Stimulated activated CD8-positive, alpha-beta memory T cell treated with anti-CD3 and anti-CD28 coated beads, Interleukin-15, amount 100 ng/mL, for 24 hours (primary cell): Measurements from ENCODE around the gene VEPH1.
"Not testable (repeated sequence)": the region's sequence is repeated elsewhere in the genome, so short reads cannot be mapped to it uniquely, and the experiment has no call there.

Source experiments
- DNase-seq: peaks from one replicate; pipeline ENCODE4 v3.0.0-alpha.2; 2020; ENCODE audit warnings: low read depth

VEPH1 gene

DNA sequence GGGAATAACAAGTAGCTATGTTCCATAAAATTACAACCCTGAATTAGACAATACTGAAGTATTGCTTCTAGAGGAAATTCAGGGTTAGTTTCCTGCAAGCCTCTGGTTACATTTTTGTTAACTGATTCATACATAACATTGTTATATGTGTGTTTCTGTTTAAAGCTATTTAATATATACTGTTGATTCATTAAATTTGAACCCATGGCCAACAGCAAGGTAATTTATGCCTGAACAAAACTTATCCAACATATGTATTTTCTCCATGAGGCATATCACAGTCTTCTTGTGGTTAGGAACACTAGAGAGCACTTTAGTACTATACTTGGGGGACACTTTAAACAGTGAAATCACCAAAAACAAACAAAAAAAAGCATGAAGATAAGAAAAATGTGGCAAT, 114.2 kb downstream of the VEPH1 start:
- DNase-seq: no peak

DNA sequence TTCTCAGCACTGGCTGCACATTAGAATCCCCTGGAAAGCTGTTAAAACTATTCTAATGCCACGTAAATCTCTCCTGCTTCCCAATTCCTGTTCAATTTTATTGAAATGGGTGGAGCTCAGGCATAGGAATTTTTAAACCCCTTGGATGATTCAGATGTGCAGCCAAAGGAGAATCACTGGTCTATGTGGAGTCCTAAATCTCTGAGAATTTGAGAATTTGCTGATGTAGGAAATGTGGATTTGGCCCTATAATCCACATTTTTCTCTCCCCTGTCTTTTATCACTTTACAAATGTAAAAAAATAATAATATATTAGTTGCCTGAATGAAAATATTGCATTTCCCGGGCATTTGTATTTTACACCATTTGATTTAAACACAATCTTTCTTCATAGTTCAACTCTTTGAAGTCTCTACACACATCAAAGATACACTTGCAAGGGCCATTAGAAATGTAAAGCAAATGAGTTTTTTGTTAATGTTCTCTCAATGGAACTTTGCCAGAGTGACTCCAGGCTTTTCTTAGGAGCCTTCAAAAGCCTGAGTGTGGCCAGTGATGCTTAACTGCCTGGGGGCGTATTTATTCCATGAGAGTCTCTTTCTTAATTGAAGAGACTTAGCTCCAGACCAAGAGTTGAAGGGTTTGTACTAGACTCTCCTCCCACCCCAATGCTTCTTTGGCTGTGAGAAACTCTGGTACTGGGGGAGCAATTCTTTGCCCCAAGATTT, 115.3 kb downstream of the VEPH1 start:
- no peak for DNase-seq

DNA sequence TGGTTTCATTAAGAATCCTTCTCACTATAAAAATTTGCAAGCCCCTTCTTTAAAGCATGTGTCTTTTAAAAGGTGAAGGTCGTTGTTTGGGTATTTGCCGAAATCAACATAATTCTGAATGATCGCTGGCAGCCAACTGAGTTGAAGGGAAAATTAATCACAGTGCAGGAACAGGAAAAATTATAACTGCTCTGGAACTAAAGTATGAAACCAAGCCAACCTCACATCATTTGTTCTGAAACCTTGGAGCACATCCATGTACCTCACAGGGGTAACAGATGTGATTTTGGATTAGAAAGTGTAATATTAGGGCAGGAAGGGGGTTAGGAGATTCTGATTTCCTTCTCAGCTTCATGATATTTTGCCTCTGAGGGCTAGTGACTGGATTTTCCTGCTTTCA, 118.7 kb downstream of the VEPH1 start:
- no peak for DNase-seq

DNA sequence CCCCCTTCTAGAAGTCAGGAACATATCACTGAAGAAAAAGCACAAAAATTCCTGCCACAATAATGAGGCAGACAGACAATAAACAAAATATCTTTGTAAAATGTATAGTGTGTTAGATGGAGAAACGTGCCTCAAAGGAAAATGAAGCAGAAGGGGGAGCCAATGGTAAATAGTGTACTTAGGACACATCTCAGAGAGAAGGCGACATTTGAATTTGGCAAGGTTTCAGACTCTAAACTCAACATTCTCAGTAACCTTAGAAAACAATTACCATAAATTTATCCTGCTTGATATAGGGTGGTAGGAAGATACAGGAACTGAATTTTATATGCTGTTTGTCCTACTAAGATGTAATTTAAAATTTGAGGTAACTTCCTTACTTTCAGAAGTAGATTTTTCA, 119.2 kb downstream of the VEPH1 start:
- no peak for DNase-seq

DNA sequence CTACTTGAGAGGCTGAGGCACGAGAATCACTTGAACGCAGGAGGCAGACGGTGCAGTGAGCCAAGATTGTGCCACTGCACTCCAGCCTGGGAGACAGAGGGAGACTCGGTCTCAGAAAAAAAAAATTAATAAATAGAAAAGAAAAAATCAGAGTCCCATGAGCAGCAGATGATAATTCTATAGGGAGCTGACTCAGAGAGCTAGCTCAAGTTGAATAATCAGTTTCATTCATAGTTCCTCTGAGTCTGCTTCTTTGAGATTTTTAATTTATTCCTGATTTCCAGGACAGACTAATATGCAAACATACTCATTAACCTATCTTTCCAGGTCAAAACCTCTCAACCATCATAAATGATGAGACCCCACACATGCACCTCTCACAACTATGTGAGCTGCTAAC, 121.6 kb downstream of the VEPH1 start:
- no peak for DNase-seq

DNA sequence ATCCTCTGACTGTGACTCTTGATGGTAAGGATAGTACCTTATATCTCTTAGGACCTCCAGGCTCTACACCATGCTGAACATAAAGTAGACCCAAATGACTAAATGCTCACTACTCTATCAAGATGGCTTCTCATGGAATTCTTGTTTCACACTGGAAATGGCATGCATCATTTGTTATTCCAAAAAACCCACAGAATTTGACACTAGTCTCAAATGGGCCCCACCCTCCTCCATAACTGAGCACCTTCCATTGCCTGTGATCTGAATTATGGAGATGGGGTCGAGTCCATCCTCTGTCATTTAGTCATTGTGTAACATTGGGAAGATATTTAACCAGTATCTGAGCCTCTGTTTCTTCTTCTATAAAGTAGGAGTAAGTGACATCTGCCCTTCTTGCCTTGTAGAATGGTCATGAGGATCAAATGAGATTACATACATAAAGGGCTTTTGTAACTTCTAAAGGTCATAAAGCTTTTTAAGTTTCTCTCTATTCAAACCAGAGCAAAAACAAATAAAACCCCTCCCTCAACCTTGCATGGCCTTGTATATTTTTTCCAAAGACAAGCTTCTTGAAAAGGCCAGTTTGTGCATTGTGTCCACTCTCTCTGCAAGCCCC, 123.6 kb downstream of the VEPH1 start:
- DNase-seq: no peak

DNA sequence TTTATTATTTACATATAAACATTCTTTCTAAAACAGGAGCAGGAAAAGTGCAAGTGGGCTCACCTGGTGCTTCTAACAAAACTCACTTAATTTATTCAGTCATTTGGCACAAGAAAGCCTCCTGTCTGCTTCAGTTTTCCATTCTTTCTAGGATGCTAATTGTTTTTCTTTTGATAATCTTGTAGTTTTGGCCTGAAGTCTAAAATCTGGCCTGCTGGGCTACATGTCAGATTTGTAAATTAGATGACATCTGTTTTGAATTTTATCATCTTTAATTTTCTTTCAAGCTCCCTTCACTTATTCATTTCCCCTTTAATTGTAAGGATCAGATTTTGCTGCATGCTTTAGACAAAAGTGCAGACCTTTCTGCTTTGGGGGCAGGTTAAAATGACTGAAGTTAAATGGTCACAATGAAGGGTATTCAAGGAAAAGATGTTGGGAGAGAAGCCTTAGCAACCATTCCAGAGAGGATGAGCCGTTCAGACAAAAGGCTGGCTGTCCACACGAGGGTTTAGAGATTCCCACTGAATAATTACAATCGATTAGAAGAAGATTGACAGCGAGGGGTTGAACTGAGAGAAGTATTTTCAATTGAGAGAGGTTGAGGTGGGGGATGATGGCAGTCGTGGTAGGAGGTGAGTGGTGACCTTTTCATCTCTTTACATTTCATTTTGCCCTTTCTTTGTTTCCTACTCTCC, 126.5 kb downstream of the VEPH1 start:
- no peak for DNase-seq

DNA sequence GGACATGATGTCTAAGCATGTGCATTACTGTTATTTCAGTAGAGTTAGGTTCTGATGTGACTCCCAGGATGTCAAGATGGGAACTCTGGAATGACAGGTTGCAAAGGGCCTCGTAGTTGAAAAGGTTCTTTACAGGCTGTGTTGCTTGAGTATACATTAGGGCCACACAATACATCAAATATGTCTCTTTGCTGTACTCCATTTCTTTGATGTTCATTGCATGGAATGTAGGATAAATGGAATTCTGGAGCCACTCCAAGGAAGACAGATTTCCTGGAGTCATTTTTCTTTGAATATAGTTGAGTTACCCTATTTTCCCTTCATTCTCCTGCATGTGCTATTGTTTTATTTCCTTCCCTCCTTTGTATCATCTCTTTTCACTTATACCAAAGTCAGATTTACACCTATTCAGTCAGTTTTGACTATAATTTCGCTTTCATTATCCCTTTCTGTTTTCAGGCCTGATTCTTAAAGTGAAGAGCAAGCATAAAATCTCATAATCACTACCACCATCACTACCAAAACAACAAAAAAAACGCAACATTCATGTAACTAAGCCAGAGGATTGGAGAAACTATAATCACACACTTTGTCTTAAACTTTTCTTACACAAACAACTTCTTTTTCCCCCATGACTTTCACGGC, 127.8 kb downstream of the VEPH1 start:
- DNase-seq: no peak

DNA sequence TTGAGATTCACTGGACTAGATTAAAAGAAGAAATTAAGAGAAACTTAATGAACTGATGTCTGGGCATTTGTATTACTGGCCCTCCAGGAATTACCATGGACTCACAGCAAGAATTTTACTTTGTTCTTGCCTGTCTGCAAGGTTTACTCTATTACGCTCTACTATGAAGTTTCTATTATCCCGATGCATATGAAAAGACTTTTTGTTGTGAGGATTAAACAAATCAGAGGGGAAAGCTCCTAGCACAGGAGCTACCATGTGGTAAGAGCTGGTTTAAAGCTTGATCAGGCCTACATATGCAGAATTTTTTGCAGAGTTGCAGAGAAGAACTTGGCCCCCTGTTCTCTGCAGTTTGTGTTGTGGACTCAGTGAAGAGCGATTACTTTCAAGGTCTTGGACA, 128.3 kb downstream of the VEPH1 start:
- no peak for DNase-seq

DNA sequence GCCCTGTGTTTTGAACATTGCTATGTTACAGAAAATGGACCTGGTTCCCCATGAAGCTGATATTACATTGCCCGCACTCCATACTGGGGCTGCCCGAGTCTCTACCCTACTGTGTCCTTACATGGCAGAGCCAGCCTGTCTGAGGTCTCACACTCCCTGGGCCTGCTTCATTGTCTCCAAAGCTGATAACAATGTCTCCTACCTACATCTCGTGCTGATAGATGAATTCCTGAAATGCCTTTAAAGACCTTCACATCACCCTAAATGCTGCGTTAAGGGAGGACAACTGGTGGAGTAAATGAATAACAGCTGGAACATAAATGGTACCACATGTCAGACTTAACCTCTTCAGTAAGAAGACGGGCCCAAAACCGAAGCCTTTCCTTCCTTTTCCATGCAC, 129.4 kb downstream of the VEPH1 start:
- no peak for DNase-seq

DNA sequence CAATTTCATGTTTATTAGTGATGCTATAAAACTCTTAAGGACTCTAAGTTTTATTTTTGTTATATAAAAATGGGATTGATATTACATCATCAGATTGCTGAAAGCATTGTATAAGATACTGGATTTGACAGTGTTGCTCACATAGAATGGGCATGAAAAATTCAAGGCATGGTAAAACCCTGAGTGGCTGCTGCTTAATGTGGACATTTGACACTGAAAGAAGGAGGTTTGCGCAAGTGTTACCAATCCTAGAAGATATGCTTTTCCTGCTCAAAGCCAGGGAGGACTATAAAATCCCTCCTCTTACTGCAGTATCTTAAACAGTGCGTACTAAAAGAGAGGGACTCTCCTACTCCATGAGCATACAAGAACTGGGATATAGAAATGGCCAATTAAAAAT, 132.3 kb downstream of the VEPH1 start:
- no peak for DNase-seq

DNA sequence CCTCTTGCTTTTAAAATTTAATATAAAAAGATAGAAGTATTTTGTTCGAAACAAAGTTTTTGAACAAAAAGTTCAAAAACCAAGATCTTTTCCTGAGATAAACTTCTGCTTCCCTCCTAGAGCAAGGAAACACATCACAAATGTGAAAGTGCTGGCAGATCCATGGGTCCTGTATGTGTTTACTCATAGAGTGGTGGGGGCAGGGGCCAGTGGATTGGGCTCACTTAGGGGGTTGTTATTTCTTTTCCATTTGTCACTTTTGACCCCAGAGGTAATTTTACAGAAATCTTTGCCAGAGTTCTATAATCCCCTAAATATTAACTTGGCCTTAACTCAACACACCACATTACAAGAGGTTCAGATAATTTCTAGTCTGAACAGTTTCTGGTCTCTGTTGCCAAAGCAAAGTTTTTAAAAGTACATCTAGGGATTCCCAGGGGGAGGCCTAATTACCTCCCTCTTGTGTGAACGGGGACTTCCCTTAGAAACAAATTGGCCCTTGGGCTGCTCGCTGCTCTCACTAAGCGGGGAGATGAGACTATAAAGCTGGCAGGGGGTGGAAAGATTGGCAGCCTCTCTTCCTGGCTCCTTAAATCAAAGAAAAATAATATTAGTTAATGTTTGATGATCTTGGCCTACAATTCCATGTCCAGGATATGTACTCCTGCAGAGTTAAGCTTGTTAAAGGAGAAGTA, 133.3 kb downstream of the VEPH1 start:
- no peak for DNase-seq

DNA sequence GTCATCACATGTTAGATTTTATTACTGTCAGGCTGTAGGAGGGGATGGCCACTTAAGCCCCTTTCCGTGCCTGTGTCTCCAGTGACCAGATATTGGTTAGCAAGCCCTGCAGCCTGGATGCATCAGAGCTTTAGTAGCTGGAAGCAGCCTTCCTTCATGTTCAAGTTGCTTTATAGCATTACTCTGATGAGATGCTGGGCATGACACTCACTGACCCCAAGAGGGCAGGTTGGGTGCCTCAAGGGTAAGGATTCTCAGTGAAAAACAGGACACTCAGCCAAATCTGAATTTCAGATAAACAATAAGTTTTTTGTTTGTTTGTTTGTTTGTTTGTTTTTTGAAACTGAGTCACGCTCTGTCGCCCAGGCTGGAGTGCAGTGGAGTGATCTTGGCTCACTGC, 135.0 kb downstream of the VEPH1 start:
- no peak for DNase-seq

DNA sequence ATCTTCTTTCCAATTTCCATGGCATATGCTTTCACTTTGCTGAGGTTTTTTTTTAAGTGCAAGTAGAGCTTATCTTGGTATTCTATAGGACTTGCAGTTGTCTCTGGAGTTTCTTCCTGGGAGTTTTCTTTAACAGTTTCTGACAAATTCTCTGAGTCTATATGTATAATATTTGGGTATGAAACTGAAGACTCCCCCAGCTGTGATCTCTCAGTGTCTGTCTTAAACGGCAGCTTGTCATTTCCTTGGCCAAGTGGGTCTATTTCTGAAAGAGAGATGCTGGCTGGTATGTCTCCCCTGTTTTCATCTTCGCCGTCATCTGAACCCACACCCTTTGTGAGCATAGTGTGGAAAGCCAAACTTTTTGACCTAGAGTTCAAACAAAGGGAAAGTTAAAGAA, 139.8 kb downstream of the VEPH1 start:
- DNase-seq: no peak

DNA sequence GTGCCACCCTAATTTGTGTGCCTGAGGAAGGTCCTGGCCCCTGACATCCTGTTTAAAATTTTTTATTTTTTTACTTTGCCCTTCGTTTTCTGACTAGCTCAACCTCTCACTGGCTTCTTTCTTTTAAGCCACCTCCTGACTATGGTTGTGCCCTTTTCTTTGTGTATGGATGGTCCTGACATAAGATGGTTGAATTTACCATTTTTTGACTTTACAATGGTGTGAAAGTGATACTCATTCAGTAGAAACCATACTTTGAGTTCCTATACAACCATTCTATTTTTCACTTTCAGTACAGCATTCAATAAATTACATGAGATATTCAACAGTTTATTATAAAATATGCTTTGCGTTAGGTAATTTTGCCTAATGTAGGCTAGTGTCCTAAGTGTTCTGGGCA, 140.9 kb downstream of the VEPH1 start:
- no peak for DNase-seq

DNA sequence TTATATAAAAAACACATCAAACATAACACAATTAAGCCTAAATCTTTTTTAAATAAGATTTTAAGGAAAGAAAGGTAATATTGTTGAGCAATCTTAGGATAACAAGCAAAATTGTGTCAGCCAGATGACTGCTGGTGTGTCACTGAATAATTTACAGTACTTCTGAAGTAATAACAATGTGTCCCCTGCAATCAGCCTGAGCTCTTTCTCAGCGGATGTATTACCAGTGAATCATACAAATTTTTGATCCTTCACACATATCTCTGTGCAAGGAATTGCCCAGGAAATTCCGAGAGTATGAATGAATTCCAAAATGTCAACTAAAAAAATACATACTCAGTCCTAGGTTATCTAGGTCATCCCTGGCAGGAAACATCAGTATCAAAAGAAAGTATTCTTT, 143.2 kb downstream of the VEPH1 start:
- no peak for DNase-seq

DNA sequence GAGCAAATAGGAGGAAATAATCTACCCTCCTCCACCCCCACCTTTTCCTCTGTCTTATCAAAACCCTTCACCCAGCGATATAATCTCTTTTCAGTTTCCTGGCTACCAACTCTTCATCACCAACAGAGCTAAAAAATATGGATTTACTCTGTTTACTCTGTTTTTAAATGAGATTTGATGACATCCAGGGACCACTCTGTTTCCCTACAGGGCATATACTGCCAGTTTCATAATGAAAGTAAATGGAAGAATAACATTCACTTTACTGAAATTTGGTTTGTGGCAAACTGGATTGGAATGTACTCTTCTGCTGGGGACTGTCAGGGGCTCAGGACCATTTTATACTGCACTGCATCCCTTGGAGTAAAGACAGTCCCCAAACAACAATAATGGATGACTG, 146.7 kb downstream of the VEPH1 start:
- no peak for DNase-seq

DNA sequence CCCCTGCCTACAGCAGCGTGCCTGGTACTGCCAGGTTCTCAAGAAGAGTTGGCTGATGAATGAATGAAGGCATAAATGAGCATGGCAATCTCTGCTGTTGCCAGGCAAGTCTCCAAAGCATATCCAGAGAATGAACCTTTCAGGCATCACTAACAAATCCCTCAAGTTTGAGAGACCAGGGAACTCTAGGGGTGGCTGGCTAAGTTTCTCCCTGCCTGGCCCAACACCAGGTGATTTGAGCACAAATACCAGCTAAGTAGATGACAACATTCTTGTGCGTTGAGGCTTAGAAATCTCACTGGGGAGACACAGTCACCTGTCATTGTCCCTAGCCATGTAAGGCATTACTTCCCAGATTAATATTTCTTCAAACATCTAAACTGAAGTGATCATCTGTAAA, 147.9 kb downstream of the VEPH1 start:
- no peak for DNase-seq

DNA sequence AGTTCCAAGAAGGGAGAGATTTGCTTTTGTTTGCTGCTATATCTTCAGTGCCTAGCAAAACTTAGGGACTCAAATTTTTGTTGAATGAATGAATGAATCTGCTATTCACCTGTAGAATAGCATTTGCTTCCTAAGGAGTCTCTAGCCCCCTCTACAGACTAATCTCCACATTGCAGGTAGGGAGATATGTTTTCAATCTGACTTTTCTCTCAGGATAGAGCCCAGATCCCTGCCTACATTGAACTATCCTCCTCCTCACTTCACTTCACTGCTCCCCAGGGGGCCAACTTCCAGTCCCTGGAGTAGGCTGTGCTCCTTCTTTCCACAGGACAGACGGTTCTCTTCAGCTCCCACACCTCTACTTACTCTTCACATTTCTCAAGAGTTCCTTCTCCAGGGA, 148.5 kb downstream of the VEPH1 start:
- no peak for DNase-seq

DNA sequence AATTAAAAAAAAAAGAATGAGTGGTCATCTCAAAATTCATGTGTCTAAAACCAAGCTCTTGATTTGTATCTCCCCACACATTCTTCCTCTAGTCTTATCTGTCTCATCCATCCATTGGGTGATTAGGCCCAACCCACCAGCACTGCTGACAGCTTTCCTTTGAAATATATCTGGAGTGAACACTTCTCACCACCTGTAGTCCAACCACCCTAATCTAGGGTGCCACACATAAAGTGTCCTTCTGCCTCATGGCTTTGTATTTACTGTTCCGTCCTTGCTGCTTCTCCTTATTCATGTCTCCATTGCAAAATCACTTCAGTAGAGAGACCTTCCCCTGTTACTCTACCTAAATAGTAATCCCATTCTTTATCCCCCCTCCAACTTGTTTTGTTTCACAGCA, 149.0 kb downstream of the VEPH1 start:
- no peak for DNase-seq

DNA sequence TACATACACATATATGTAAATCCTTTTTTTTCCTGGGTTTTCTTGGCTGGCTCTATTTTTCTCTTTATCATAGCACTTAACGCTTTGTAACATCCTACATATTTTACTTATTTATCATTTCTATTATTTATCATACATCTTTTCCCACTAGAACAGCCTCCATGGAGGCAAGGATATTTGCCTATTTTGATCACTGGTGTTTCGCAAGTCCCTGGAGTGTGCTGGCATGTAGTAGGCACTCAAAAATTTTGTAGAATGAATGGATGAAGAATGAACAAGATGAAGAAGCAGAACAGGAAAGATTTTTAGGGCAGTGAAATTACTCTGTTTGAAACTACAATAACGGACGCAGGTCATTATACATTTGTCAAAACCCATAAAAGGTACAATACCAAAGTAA, 149.6 kb downstream of the VEPH1 start:
- DNase-seq: no peak

DNA sequence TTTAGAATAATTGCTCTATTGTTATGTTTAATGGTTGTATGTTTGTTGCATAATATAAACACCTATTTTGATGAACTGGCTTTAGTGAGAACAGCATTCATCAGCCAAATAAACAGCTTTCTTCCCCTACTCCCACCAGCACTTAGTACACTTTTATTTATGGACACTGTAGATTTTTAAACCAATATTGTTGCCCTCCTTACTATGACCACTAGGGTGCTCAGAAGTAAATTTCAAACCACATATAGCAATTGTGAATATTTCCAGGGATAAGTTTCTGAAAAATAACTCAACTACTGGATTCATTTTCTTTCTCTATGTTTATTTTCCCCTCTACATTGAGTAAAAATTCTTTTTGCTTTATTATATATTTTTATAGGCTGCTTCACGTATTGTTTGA, 151.2 kb downstream of the VEPH1 start:
- no peak for DNase-seq

DNA sequence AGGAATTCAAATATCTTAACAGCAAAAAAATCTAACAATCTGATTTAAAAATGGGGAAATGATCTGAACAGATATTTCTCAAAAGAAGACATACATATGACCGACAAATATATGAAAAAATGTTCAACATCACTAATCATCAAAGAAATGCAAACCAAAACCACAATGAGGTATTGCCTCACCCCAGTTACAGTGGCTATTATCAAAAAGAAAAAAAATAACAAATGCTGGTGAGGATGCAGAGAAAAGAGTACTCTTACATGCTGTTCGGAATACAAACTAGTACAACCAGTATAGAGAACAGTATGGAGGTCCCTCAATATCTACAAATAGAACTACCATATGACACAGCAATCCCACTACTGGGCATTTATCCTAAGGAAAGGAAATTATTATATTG, 152.6 kb downstream of the VEPH1 start:
- not testable (repeated sequence) for DNase-seq
